Measurements from ENCODE around the gene C11orf86.
"Not testable (repeated sequence)": the region's sequence is repeated elsewhere in the genome, so short reads cannot be mapped to it uniquely, and the experiment has no call there.

Gene C11orf86

DNA sequence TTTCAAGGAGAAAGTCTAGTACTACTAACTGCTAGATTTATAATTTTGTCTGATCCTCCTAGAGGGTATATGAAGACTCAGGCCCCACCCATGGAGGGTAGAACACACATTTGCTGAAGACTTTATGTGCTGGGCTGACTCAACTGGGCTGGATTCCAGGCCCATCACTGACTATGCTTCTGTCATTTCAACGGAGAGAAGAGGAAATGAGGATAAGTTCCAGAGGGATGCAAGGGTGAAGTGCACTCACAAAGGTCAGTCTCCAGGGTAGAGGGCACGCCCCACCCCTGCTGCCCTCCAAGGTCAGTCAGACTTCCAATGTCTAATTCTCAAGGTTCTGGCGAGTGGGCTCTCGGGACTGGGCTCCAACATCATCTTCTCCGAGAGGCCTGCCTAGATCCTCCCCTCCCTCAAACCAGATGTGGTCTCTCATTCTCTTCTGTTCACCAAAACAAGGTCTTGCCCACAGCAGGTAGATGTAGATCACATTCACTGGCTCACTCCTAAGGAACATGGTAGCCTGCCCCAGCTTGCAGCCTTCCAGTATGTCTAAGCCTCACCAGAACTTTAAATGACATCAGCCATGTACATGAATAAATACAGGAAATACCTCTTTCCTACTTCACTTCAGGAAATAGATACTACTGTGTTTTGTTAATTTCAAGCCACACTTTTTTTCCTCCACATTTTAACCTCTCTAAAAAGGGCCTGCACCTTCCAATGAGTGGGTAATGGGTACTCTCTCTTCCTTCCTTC is 7.3 kb upstream of the C11orf86 start:
- no peak for DNase-seq

DNA sequence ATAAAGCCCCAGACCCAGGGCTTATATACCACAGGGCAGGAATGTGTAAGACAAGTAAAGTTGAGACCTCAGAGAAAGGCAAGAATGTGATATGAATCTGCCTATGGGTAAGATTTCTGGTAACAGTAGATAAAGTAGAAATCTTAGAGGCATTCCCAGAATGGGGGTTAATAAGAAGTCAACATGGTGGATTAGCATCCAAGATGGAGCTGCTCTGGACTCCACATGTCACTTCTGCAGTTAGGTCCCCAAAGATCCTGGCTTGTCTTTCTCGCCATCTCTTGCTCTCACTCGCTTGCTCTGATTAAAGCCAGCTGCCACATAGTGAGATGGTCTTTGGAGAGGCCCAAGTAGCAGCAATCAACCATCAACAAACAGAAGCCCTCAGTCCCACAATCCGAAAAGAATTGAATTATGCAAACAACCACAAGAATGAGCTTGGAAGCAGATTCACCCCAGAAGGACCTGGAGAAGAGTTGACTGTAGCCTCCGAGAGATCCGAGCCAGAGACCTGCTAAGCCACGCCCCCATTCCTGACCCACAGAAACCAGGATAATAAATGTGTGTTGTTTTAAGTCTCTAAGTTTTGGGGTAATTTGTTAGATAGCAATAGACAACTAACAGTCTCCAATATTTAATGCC is 5.4 kb upstream of the C11orf86 start:
- no peak for DNase-seq

DNA sequence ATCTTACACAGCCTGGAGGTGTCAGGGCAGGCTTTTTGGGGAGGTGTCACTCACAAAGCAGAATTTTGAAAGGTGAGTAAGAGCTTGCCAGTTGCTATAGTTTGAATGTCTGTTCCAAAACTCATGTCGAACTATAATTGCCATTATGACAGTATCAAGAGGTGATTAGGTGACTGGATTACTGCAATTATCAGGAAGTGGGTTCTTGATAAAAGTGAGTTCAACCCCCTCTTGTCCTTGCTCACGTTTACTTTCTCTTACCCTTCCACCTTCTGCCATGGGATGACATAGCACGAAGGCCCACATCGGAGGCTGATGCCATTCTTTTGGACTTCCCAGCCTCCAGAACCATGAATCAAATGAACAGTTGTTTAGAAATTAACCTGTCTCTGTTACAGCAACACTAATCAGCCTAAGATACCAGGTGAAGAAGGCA is 4.7 kb upstream of the C11orf86 start:
- no peak for DNase-seq

DNA sequence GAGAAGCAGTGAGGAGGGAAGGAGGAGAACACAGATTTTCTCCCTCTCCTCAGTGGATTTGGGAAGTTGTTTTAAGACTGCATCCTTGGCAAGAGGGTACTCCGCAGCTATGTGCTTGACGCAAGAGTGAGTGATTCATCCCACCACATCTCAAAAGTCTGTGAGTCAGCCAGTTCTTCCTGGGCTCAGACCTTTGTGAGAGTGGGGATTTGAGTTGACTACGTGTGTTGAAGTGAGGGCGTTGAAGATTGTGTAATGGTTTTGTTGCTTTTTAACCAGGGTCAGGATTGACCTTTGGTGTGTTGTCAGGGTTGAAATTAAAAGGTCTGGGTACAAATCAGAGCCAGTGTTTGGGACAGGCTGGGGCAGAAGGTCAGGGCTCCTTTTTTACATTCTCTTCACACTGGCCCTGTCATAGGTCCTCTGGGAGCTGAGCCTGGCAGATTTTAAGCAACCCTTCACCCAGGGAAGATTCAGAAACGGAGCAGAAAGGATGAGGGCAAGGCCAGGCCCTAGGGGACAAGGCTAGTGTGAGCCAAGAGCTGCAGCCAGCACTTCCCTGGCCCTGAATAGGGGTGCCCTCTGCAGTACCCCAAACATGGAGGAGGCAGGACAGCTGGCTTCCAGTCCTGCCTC is 4.2 kb upstream of the C11orf86 start:
- DNase-seq: peak; percentile 65

DNA sequence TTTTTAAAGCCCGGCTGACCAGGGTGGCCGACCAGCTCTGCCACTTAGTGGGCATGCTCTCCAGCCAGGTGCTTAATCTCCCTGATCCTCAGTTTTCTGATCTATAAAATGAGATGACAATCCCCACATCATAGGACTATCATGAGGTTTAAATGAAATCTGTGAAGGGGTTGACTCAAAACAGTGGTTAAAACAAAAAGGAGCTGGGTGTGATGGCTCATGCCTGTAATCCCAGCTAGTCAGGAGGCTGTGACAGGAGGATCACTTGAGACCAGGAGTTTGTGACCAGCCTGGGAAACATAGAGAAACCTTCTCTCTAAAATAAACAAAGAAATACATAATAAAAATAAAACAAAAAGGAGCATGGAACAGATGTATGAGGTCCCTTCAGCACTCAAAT is 3.6 kb upstream of the C11orf86 start:
- no peak for DNase-seq

DNA sequence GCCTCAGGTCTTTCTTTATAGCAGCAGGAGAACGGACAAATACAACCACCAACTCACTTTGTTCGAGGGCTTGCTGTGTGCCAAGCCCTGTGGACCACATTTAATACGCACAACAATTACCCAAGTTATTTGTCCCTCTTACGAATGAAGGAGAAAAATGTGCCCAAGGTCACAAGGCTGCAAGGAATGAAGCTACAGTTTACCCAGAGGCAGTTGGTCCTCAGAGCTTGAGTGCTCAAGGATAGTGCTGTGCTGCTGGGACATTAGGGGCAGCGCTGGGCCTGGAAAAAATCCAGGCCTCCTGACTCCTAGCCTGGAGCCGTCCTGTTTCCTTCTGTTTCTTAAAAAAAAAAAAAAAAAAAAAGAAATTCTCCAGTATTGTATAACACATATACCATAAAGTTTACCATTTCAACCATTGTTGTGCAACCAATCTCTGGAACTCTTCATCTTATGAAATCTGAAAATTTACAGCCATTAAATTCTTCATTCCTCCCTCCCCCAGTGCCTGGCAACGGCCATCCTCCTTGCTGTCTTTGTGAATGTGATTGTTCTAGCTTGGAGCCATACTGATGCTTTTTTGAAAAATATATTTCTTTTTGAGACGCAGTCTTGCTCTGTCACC is 1.0 kb upstream of the C11orf86 start:
- no peak for DNase-seq

DNA sequence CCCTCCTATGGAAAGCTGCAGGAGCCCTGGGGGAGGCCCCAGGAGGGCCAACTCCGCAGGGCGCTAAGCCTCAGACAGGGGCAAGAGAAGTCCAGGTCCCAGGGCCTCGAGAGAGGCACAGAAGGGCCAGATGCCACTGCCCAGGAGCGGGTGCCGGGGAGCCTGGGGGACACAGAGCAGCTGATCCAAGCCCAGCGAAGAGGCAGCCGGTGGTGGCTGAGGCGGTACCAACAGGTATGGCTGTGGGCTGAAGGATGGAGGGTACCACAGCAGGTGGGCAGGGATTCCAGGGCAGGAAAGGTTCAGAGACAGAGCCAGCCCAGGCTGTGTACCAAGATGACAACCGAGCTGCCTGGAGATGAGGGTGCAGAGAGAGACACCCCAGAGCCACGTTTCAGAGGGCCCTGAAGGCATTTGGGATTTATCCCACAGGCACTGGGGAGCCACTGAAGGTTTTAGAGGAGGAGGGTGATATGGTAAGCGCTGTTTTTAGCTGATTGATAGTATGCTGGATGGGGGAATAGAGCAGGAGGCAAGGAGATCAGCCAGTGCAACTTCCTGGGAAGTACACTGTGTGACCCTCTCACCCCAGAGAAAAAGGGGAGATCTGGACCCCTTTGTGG is 412 bp downstream of the C11orf86 start:
- DNase-seq: no peak

DNA sequence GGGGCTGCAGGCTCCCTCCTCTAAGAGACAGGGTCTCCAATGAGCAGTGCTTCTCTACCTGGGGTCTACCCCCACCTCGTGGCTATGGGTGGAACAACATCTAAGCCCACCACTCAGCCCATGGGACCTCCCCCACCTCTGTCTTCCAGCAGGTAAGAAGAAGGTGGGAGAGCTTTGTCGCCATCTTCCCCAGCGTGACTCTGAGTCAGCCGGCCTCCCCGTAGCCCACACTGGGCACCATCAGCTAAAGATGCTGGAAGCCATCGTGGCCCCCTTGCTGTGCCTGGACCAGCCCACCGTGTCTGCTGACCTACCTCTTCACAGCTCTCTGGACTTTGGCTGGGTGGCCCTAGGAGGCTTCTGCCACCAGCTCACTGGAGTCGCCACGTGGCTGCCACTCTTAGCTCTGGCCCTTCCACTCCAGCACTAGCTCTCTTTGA is 944 bp downstream of the C11orf86 start:
- no peak for DNase-seq

DNA sequence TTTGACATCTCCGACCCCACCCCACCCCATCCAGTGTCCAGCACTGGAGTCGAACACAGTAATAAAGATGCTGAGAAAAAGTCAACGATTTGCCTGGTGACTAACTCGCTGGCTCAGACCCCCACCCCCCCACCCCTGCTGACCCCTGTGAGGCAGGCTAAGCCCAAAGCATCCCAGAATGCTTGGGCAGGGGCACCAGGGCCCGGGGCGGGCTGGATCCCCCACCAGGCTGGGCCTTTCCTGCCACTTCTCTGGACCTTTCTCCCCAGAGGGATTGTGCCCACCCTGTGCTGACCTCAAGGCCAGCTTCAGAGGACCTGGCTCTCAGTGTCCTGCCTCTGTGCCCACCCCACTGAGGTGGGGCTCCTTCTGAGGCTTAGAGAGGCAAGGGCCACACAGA is 1.8 kb downstream of the C11orf86 start:
- no peak for DNase-seq

DNA sequence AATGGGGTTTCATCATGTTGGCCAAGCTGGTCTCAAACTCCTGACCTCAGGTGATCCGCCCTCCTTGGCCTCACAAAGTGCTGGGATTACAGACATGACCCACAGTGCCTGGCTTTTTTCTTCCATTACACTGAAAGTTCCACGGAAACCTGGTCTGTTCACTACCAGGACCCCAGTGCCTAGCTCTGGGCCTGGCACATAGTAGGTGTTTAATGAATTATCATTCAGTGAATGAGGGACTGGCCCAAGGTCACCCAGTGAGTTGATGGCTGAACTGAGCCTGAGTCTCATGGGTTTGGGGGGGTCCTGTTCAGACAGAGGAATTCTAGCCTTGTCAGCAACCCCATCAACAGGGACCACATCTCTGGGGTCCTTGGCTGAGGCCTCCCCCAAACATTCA is 3.1 kb downstream of the C11orf86 start:
- no peak for DNase-seq

DNA sequence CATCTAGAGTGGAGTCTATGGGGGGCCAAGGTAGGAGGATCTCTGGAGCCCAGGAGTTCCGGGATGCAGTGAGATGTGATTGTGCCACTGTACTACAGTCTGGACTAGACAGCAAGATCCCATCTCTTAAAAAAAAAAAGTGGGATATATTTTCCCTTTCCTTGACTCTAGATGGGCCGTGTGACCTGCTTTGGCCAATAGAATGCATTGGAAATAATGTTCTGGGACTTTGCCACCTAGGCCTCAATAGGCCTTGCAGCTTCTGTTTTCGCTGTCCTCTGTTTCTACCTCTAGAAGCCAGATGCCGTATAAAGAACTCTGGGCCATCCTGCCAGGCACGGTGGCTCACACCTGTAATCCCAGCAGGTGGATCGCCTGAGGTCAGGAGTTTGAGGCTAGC is 3.6 kb downstream of the C11orf86 start:
- no peak for DNase-seq

DNA sequence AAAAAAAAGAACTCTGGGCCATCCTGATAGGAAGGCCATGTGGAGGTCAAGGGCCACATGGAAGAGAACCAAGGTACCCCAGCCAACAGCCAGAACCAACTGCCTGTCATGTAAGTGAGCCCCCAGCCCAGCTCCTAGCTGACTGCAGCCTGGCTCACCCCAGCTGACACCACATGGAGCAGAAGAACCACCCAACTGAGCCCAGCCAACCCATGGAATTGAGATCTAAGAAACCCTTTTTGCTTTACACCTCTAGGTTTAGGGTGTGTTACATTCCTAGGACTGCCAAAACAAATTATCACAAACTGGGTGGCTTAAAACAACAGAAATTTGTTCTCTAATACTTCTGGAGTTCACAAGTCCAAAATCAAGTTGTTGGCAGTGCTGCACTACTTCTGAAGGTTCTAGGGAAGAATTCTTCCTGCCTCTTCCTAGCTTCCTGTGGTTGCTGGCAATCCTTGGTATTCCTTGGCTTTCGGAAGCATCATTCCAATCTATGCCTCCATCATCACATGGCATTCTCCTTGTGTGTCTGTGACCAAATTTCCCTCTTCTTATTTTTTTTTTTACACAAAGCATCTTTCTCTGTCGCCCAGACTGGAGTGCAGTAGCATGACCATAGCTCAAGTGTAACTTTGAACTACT is 4.4 kb downstream of the C11orf86 start:
- no peak for DNase-seq

DNA sequence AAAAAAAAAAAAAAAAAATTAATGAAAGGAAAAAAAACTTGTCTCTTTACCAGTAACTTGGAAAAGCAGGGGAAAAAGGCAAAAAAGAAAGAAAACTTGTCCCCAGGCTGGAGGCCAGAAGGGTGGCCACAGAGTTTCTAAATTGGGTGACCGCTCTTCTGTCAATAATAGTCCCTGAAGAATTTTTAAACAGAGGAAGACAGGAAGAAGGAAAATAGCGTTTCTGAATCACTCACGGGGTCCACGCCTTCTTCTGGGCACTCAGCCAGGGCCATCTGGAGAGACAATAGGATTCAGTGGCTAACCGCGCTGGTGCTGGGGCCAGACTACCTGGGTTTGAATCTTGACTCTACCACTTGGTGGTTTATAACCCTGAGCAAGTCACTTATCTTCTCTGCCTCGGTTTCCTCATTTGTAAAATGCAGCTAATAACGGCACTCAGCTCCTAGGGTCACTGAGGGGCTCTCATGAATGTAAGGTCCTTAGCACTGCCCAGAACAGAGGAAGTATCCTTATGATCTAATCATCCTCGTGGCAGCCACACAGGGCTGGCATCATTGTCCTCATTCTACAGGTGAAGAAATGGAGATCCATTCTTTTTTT is 7.0 kb downstream of the C11orf86 start:
- DNase-seq: peak; percentile 8

DNA sequence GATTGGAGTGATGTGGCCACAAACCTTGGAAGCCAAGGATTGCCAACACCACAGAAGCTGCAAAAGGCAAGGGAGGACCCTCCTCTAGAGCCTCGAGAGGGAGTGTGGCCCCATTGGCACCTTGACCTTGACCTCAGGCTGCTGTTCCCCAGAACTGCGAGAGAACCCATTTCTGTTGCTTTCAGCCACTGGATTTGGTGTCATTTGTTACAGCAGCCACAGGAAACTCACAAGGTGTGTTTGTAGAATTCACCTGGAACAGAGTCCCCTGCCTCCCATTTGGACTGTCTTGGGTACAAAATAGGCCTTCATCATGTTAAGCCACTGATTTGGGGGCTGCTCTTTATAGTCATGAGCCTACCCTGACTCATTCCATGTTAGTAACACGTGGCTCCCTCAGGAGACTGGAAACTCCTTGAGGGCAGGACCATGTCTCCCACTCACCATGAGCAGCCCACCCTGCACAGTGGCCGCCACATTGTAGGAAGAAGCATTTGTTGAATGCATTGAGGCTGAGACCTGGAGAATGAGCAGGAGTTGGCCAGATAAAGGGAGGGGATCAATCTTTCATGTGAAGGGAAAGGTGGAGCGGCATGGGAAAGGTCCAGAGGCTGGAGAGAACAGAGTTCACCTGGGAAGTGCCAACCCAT is 8.3 kb downstream of the C11orf86 start:
- no peak for DNase-seq

DNA sequence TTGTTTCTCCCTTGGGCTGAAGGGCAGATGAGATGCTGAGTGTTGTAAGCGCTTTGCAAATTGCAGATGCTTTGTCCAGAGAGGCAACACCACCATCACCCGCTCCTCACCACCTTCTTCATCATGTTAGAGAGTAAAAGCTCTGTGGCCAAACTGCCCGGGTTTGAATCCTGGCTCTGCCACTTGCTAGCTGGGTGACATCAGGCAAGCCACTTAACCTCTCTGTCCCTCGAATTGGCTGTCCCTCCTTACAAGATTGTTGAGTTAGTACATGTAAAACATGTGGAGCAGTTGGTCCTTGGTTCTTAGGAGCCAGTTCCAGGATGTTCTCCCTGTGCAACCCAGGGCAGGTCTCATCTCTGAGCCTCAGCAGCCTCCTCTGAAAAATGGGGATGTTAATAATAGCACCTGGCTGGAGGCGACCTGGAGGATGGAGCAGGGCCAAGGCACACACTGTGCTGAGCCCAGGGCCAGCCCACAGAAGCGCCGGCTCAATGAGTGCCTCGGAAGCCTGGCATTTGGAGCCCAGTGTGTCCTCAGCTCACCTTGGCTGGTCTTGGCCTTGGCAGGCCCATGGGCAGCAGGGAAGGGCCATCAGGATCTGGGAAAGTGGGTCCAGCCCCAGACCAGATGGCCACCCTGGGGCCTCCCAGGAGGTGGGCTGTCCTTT is 10.5 kb downstream of the C11orf86 start:
- DNase-seq: no peak

DNA sequence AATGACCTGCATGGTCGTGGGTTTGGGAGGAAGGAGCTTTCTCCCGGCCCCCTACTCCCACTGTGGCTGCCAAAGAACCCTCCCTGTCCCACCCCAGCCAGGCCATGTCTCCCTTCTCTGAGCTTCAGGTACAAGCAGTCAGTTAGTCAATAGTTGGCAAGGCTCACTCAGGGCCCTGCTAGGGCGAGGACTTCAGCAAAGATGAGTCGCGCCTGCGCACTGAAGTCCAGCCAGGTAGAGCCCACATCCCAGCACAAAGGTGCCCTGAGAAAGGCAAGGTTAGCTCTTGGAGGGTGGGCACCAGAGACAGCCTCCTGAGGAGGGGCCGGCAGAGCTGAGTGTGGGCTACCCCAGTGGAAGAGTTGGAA is 11.1 kb downstream of the C11orf86 start:
- no peak for DNase-seq

DNA sequence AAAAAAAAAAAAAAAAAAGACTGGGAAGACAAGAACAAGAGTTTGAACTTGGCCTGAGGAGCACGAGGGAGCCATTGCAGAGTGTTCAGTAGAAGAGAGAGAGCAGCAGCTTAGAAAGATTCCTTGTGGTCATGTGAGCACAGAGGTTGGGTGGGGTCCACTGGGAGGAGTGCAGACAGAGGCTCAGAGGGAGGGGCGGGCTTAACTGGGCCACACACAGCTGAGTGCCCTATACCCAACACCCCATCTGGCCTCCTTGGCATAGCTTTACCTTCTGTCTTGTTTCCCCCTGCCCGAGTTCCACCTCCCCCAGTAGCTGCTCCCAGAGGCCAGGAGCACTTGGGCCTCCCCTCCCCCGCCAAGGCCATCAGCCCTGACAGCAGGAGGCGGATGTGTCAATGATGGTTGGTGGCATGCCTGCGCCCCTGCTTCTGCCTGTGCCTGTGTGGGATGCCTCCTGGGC is 12.1 kb downstream of the C11orf86 start:
- no peak for DNase-seq

DNA sequence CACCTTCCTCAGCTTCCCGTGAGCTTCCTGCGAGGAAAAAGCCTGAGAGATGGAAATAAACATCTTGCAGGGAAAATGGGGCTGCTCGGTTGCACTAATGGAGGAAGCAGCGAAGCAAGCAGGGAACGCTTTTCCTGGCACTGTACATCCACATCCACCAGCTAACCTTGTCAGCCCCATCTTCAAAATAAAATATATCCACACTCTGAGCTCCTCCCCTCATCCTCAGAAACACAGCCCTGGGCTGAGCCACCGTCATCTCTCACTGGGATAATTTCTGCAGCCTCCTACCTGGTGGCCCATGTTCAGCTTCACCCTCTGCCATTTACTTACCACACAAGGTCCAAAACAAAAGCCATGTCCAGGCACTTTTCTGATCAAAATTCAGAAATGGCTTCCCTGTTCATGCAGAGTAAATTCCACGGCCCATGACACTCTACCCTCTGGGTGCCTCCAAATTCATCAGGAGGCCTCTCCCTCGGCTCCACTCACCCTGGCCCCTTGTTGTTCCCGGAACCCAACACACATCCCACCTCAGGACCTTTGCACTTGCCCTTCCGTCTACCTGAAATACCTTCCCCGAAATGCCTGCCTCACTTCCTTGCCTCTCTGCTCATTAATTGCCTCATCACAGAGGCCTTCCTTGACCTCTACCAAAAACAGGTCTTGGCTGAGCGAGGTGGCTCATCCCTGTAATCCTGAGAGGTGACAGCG is 13.0 kb downstream of the C11orf86 start:
- no peak for DNase-seq

DNA sequence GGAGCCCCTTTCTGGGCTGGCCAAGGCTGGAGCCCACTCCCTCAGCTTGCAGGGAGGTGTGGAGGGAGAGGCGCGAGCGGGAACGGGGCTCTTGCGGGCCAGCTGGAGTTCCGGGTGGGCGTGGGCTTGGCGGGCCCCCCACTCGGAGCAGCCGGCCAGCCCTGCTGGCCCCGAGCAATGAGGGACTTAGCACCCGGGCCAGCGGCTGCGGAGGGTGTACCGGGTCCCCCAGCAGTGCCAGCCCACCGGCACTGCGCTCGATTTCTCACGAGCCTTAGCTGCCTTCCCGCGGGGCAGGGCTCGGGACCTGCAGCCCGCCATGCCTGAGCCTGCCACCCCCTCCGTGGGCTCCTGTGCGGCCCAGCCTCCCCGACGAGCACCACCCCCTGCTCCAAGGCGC is 13.6 kb downstream of the C11orf86 start:
- DNase-seq: not testable (repeated sequence)

DNA sequence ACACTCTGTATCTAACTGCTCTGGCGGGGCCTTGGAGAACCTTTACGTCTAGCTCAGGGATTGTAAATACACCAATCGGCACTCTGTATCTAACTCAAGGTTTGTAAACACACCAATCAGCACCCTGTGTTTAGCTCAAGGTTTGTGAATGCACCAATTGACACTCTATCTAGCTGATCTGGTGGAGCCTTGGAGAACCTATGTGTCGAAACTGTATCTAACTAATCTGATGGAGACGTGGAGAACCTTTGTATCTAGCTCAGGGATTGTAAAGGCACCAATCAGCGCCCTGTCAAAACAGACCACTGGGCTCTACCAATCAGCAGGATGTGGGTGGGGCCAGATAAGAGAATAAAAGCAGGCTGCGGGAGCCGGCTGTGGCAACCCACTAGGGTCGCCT is 14.3 kb downstream of the C11orf86 start:
- DNase-seq: not testable (repeated sequence)
